NT2/D1 (cell line): ENCODE results near the gene REN.

ENCODE experiments used
- YY1 ChIP-seq: IDR thresholded peaks from 2 replicates; pipeline ENCODE4 v1.6.1; 2011; ENCODE audit not compliant: insufficient read length, insufficient read depth
- ZNF274 ChIP-seq: IDR thresholded peaks from 2 replicates; pipeline ENCODE4 v1.6.1; 2011; ENCODE audit warnings: mild to moderate bottlenecking, low read depth, low read length

- TF ChIP-seq YY1 (no peak), ZNF274 (no peak)
Observed at GRCh38 chr1:204211046-204211445, 44.9 kb upstream of the REN start.
